NOMO-1 (cell line): ENCODE data around the gene FHDC1.

Experiments
- DNase-seq, 2 experiments: peaks; one replicate each; lab custom pipeline; 2025; ENCODE audit not compliant: unreplicated experiment in 2 of 2; lab: John Stamatoyannopoulos, UW

Gene FHDC1

GRCh38 chr4:152979731-152980330 is 43.7 kb downstream of the FHDC1 start:
- DNase-seq, result no peak

GRCh38 chr4:152981278-152981677 is 45.2 kb downstream of the FHDC1 start:
- no peak for DNase-seq

- DNase-seq, result no peak
Observed at GRCh38 chr4:152981842-152982241, 45.7 kb downstream of the FHDC1 start.

GRCh38 chr4:152983221-152983620 is 47.1 kb downstream of the FHDC1 start:
- DNase-seq, result no peak

GRCh38 chr4:152983774-152984411 is 47.8 kb downstream of the FHDC1 start:
- DNase-seq, result no peak

- DNase-seq, result no peak
Observed at GRCh38 chr4:152988721-152989553, 52.8 kb downstream of the FHDC1 start.

GRCh38 chr4:152989554-152989970 is 53.4 kb downstream of the FHDC1 start:
- DNase-seq, result no peak

GRCh38 chr4:152990471-152991131 is 54.5 kb downstream of the FHDC1 start:
- DNase-seq, result no peak

- DNase-seq, result no peak
Observed at GRCh38 chr4:152991398-152991797, 55.3 kb downstream of the FHDC1 start.

GRCh38 chr4:152992027-152992426 is 55.9 kb downstream of the FHDC1 start:
- no peak for DNase-seq

- no peak for DNase-seq
Observed at GRCh38 chr4:152992466-152992865, 56.3 kb downstream of the FHDC1 start.

GRCh38 chr4:152994038-152994437 is 57.9 kb downstream of the FHDC1 start:
- DNase-seq, result no peak

- no peak for DNase-seq
Observed at GRCh38 chr4:152996111-152996571, 60.0 kb downstream of the FHDC1 start.

- DNase-seq, result no peak
Observed at GRCh38 chr4:152996672-152997071, 60.5 kb downstream of the FHDC1 start.

GRCh38 chr4:152997288-152997687 is 61.2 kb downstream of the FHDC1 start:
- DNase-seq, result no peak

- DNase-seq, result no peak
Observed at GRCh38 chr4:152997771-152998487, 61.8 kb downstream of the FHDC1 start.

GRCh38 chr4:152998861-152999260 is 62.7 kb downstream of the FHDC1 start:
- DNase-seq, result no peak

GRCh38 chr4:152999346-153000075 is 63.4 kb downstream of the FHDC1 start:
- DNase-seq, result no peak

GRCh38 chr4:153000076-153000420 is 63.9 kb downstream of the FHDC1 start:
- DNase-seq, result no peak

GRCh38 chr4:153001626-153002025 is 65.5 kb downstream of the FHDC1 start:
- DNase-seq, result no peak
